H1 (cell line): ENCODE measurements around the gene MYRF. TPM values are rescaled to one million over a fixed set of nuclear protein-coding genes. Genes with fewer than 3 reads are reported as not detected.

Experiments used
- CTCF ChIA-PET: fragments of 300-600 bp; sonication (Branson Sonifier 250); formaldehyde crosslinking; loops from one replicate; lab custom pipeline; 2021; ENCODE audit not compliant: partially characterized antibody; lab: Charles Lee
- POLR2A ChIA-PET: fragments of 300-600 bp; sonication (Branson Sonifier 250); formaldehyde crosslinking; loops from one replicate; lab custom pipeline; 2021; ENCODE audit warnings: inconsistent platforms; ENCODE audit not compliant: partially characterized antibody; lab: Charles Lee
- DNase-seq, 2 experiments: peaks; one replicate each; pipeline versions ENCODE4 v3.0.0 to v3.0.0-alpha.2; 2010 to 2022; ENCODE audit warnings: low spot score in 2 of 2, low read depth in 1 of 2, mixed read lengths in 1 of 2
- FAIRE-seq: peaks from 2 replicates; lab custom pipeline; 2011; peaks lifted over from hg19 to GRCh38; lab: Jason Lieb, UNC
- H2AFZ ChIP-seq: 2 replicates; pipeline ENCODE4 v1.8.1; 2012; ENCODE audit warnings: low read length, inconsistent platforms
- H2AK5ac ChIP-seq: 2 replicates; pipeline ENCODE4 v1.6.1; 2013; ENCODE audit warnings: low read depth, low read length
- H2BK120ac ChIP-seq: replicated peaks from 2 replicates; pipeline ENCODE3; 2013; ENCODE audit warnings: low read depth, low read length, inconsistent platforms
- H2BK12ac ChIP-seq: 2 replicates; pipeline ENCODE4 v1.6.1; 2013; ENCODE audit warnings: low read depth, low read length
- H2BK15ac ChIP-seq: 2 replicates; pipeline ENCODE4 v1.6.1; 2013; ENCODE audit warnings: low read length
- H2BK20ac ChIP-seq: 2 replicates; pipeline ENCODE4 v1.6.1; 2013; ENCODE audit warnings: low read length
- H2BK5ac ChIP-seq: 2 replicates; pipeline ENCODE4 v1.6.1; 2013; ENCODE audit warnings: low read depth, low read length
- H3K14ac ChIP-seq: 2 replicates; pipeline ENCODE4 v1.6.1; 2013; ENCODE audit warnings: inconsistent platforms; ENCODE audit not compliant: insufficient read length
- H3K18ac ChIP-seq: 2 replicates; pipeline ENCODE4 v1.6.1; 2013; ENCODE audit warnings: low read length; ENCODE audit errors: extremely low read depth
- H3K23ac ChIP-seq: 2 replicates; pipeline ENCODE4 v1.6.1; 2013; ENCODE audit warnings: inconsistent platforms; ENCODE audit not compliant: insufficient read length
- H3K23me2 ChIP-seq: 2 replicates; pipeline ENCODE4 v1.6.1; 2013; ENCODE audit warnings: low read depth, low read length
- H3K27ac ChIP-seq: 2 replicates; pipeline ENCODE4 v1.6.1; 2011; ENCODE audit warnings: low read depth, low read length, inconsistent platforms
- H3K27me3 ChIP-seq, 4 experiments: replicated peaks in 1 of 4; 1 replicate in 1 of 4; 2 replicates in 3 of 4; pipeline versions ENCODE4 v1.6.1 to v1.8.1; 2011 to 2013; ENCODE audit warnings: low read length in 3 of 4, mild to moderate bottlenecking in 3 of 4, inconsistent platforms in 2 of 4, mixed read lengths in 2 of 4, moderate library complexity in 1 of 4; ENCODE audit not compliant: control insufficient read depth in 3 of 4, insufficient read depth in 3 of 4; ENCODE audit errors: extremely low read depth in 1 of 4
- H3K36me3 ChIP-seq, 4 experiments: 2 replicates each; pipeline versions ENCODE4 v1.6.1 to v1.8.1; 2011 to 2013; ENCODE audit warnings: mild to moderate bottlenecking in 4 of 4, low read length in 3 of 4, moderate library complexity in 2 of 4, control low read depth in 1 of 4, inconsistent platforms in 1 of 4; ENCODE audit not compliant: insufficient read depth in 4 of 4, control insufficient read depth in 2 of 4
- H3K4ac ChIP-seq: replicated peaks from 2 replicates; pipeline ENCODE3; 2013; ENCODE audit warnings: low read length, low read depth, mixed read lengths, inconsistent platforms; ENCODE audit not compliant: insufficient read length
- H3K4me1 ChIP-seq, 4 experiments: replicated peaks in 1 of 4; 1 replicate in 1 of 4; 2 replicates in 3 of 4; pipeline versions ENCODE4 v1.6.1 to v1.8.1; 2011 to 2013; ENCODE audit warnings: low read length in 3 of 4, inconsistent platforms in 2 of 4, mixed read lengths in 1 of 4; ENCODE audit not compliant: insufficient read depth in 4 of 4, control insufficient read depth in 3 of 4
- H3K4me2 ChIP-seq, 2 experiments: 2 replicates each; pipeline versions ENCODE4 v1.6.1 to v1.8.1; 2011 to 2013; ENCODE audit warnings: low read depth in 2 of 2, low read length in 2 of 2, control low read depth in 1 of 2, inconsistent platforms in 1 of 2, mild to moderate bottlenecking in 1 of 2; ENCODE audit not compliant: insufficient read depth in 1 of 2
- H3K4me3 ChIP-seq, 4 experiments: fragments of 200-600, 300-600 bp in 1 of 4; sonication (generic), shearing (Covaris generic), sonication (Bioruptor Twin) in 1 of 4; 2 replicates each; pipeline versions ENCODE4 v1.5.1 to v1.8.1; 2011 to 2016; ENCODE audit warnings: low read length in 4 of 4, low read depth in 3 of 4, control low read depth in 2 of 4, inconsistent platforms in 2 of 4, mild to moderate bottlenecking in 2 of 4, mixed read lengths in 1 of 4, moderate library complexity in 1 of 4; ENCODE audit not compliant: insufficient read depth in 2 of 4; ENCODE audit errors: extremely low read depth in 1 of 4
- H3K56ac ChIP-seq: replicated peaks from 2 replicates; pipeline ENCODE3; 2013; ENCODE audit warnings: low read depth, mild to moderate bottlenecking, mixed read lengths, low read length, inconsistent platforms; ENCODE audit not compliant: insufficient read length
- H3K79me1 ChIP-seq: 2 replicates; pipeline ENCODE4 v1.6.1; 2013; ENCODE audit warnings: low read depth, low read length, control low read depth
- H3K79me2 ChIP-seq, 2 experiments: 2 replicates each; pipeline versions ENCODE4 v1.6.1 to v1.8.1; 2012 to 2013; ENCODE audit warnings: low read length in 2 of 2, mild to moderate bottlenecking in 2 of 2, inconsistent platforms in 1 of 2; ENCODE audit not compliant: insufficient read depth in 2 of 2, control insufficient read depth in 1 of 2
- H3K9ac ChIP-seq, 4 experiments: replicated peaks in 1 of 4; 1 replicate in 1 of 4; 2 replicates in 3 of 4; pipeline versions ENCODE4 v1.6.1 to v1.8.1; 2011 to 2013; ENCODE audit warnings: low read depth in 3 of 4, low read length in 3 of 4, control low read depth in 2 of 4, mild to moderate bottlenecking in 2 of 4, moderate library complexity in 2 of 4, inconsistent platforms in 1 of 4; ENCODE audit errors: extremely low read depth in 1 of 4
- H3K9me3 ChIP-seq, 2 experiments: 2 replicates each; pipeline versions ENCODE4 v1.6.1 to v1.8.1; 2012 to 2013; ENCODE audit warnings: mild to moderate bottlenecking in 2 of 2, moderate library complexity in 2 of 2, control low read depth in 1 of 2, inconsistent platforms in 1 of 2, low read depth in 1 of 2, low read length in 1 of 2, mixed read lengths in 1 of 2; ENCODE audit not compliant: insufficient read depth in 2 of 2
- H4K20me1 ChIP-seq, 2 experiments: replicated peaks in 1 of 2; 2 replicates each; pipeline versions ENCODE3 to v1.8.1; 2011 to 2013; ENCODE audit warnings: inconsistent platforms in 2 of 2, low read length in 2 of 2, mild to moderate bottlenecking in 1 of 2; ENCODE audit not compliant: insufficient read depth in 2 of 2, control insufficient read depth in 1 of 2
- H4K5ac ChIP-seq: 2 replicates; pipeline ENCODE4 v1.6.1; 2013; ENCODE audit warnings: low read length, low read depth, mixed read lengths, inconsistent platforms; ENCODE audit not compliant: insufficient read length
- H4K8ac ChIP-seq: 2 replicates; pipeline ENCODE4 v1.8.0; 2013; ENCODE audit warnings: mild to moderate bottlenecking, moderate library complexity, low read length, inconsistent platforms; ENCODE audit not compliant: insufficient read depth; ENCODE audit errors: extremely low read depth
- H4K91ac ChIP-seq: replicated peaks from 2 replicates; pipeline ENCODE3; 2013; ENCODE audit warnings: low read length, mixed read lengths, inconsistent platforms; ENCODE audit not compliant: insufficient read length
- CHD2 ChIP-seq: IDR thresholded peaks from 2 replicates; pipeline ENCODE4 v1.6.1; 2012; ENCODE audit warnings: low read length, improper control_type of control experiment
- HDAC6 ChIP-seq: IDR thresholded peaks from one replicate; pipeline ENCODE4 v1.7.1; 2012; ENCODE audit warnings: low read depth, mild to moderate bottlenecking, inconsistent platforms, low read length, moderate library complexity
- POLR2AphosphoS5 ChIP-seq: IDR thresholded peaks from 2 replicates; pipeline ENCODE4 v1.6.1; 2011; ENCODE audit warnings: low read depth, low read length
- SP2 ChIP-seq: IDR thresholded peaks from 2 replicates; pipeline ENCODE4 v1.6.1; 2012; ENCODE audit warnings: mild to moderate bottlenecking, low read length, inconsistent platforms
- SP4 ChIP-seq: IDR thresholded peaks from 2 replicates; pipeline ENCODE4 v1.6.1; 2012; ENCODE audit warnings: low read length, inconsistent platforms
- TBP ChIP-seq: IDR thresholded peaks from 2 replicates; pipeline ENCODE4 v1.6.1; 2011; ENCODE audit warnings: low read depth, low read length, improper control_type of control experiment
- WGBS, 2 experiments: shearing (Covaris generic) in 1 of 2; methylation state at CpG; one replicate each; pipeline versions ENCODE4 v1.1.6 to v1.1.7; 2013 to 2015; ENCODE audit warnings: low lambda C conversion rate in 2 of 2, mixed read lengths in 2 of 2, inconsistent platforms in 1 of 2, low coverage in 1 of 2, missing lambda C conversion rate in 1 of 2; ENCODE audit not compliant: insufficient replicate concordance in 2 of 2, insufficient coverage in 1 of 2, insufficient read length in 1 of 2; ENCODE audit errors: extremely low coverage in 1 of 2, missing lambda C conversion rate in 1 of 2; 5-methylcytosine and 5-hydroxymethylcytosine counted together
- polyA plus RNA-seq, 7 experiments: library from polyadenylated mRNA; depleted of rRNA in 3 of 7; stranded (reverse) in 5 of 7; unstranded in 2 of 7; fragments of >200 nt in 5 of 7; fragments of 200-250 nt in 2 of 7; gene quantifications; 1 replicate in 5 of 7; 2 replicates in 1 of 7; 4 replicates in 1 of 7; pipeline versions ENCODE4 v1.2.1 to v1.2.3, GENCODE V29; 2011 to 2013; ENCODE audit warnings: missing spikeins in 2 of 7, mixed read lengths in 2 of 7
- total RNA-seq: library from RNA; stranded (reverse); fragmentation: NEBNext Ultra II Directional; extraction: Animal tissue kit (Norgen Biotek cat#: 25700); gene quantifications from 2 replicates; pipeline ENCODE4 v1.2.1, GENCODE V29; 2021
- TF ChIP-seq, protein P1 (sequence below): IDR thresholded peaks from 2 replicates; pipeline ENCODE4 v1.6.1; 2012; ENCODE audit warnings: inconsistent platforms

The MYRF gene
- total and polyA plus RNA-seq, 2 of the 8 experiments (the other 6 are each of a cell fraction or from before 2014, with no cell fraction given): 6.0 to 6.1 TPM

DNA sequence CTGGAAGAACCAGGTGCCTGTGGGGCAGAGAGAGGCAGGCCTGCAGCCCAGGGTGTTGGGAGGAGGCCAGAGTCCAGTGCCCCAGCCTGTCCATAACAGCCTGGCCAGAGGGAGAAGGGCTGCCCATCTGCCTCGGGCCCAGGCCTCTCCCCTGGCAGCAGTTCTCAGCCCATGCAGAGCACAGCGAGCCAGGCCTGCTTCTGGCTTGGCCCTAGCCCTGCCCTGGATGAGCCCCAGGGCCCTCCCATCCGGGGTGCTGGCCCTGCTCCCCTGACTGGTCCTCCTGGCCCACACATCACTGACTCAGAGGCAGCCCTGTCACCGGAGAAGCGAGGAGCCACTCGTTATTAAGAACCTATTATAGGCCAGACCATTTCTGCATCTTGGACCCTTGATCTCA is 19.7 kb upstream of the MYRF start:
- no peaks in the 10 kb centered on the region for H3K23me2 ChIP-seq
- no peak overlapping the region for H3K4me2 ChIP-seq
- DNase-seq (no peak), FAIRE-seq (no peak)
- no peaks in the 10 kb centered on the region for H3K79me2 ChIP-seq
- H2BK5ac ChIP-seq: no peak overlapping the region
- no peak overlapping the region for H4K8ac ChIP-seq
- H2BK12ac ChIP-seq: no peak overlapping the region
- 88% methylated on average over 6 of the region's 6 CpGs; no CpG with 5 or more reads in 1 of the 2 experiments for WGBS, 2 experiments
- H2BK15ac ChIP-seq: no peak overlapping the region
- H3K4me3 ChIP-seq: no peak overlapping the region
- H2AK5ac ChIP-seq: no peak overlapping the region
- peaks cover 0 to 10% (median 0%) of the 10 kb centered on the region in 4 experiments; a peak in 4 of 8 replicates for H3K36me3 ChIP-seq
- no peaks in the 10 kb centered on the region for H3K27me3 ChIP-seq
- no peak overlapping the region for H3K4ac ChIP-seq
- no peaks in the 10 kb centered on the region for H3K9me3 ChIP-seq
- H3K4me1 ChIP-seq: no peaks in the 10 kb centered on the region
- TF ChIP-seq, protein P1, sequence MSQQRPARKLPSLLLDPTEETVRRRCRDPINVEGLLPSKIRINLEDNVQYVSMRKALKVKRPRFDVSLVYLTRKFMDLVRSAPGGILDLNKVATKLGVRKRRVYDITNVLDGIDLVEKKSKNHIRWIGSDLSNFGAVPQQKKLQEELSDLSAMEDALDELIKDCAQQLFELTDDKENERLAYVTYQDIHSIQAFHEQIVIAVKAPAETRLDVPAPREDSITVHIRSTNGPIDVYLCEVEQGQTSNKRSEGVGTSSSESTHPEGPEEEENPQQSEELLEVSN: no peak
- TF ChIP-seq HDAC6: no peak
- TF ChIP-seq SP2: no peak
- no peak for TF ChIP-seq TBP
- no peak for TF ChIP-seq CHD2
- no peak for TF ChIP-seq SP4
- no peak for TF ChIP-seq POLR2AphosphoS5
- H2BK120ac ChIP-seq: no peak overlapping the region
- no peak overlapping the region for H3K14ac ChIP-seq
- H4K20me1 ChIP-seq: peaks cover 0 to 9% of the 10 kb centered on the region in 2 experiments
- no peak overlapping the region for H3K9ac ChIP-seq
- H3K56ac ChIP-seq: no peak overlapping the region
- H2AFZ ChIP-seq: no peak overlapping the region
- no peak overlapping the region for H4K91ac ChIP-seq
- no peak overlapping the region for H3K18ac ChIP-seq
- no peaks in the 10 kb centered on the region for H3K79me1 ChIP-seq
- H3K23ac ChIP-seq: no peak overlapping the region
- no peak overlapping the region for H3K27ac ChIP-seq
- H2BK20ac ChIP-seq: no peak overlapping the region
- no peak overlapping the region for H4K5ac ChIP-seq
- ChIA-PET POLR2A (interaction anchor here (1.2 to 1.3 kb wide), 2 partner anchors 14 to 38 kb away, joined by 3 to 4 read pairs; no protein-coding TSS in a partner anchor), CTCF (interaction anchor here (0.6 to 10.9 kb wide), 32 partner anchors 8 to 257 kb away, joined by 3 to 127 read pairs (median 6); partner anchors contain the start of gene DAGLA)
